Gastrocnemius medialis (tissue), 4 donors: Measurements from ENCODE around the gene KANSL3. TPM values are rescaled to one million over a fixed set of nuclear protein-coding genes. Genes with fewer than 3 reads are reported as not detected.

Experiments used
- ATAC-seq, 2 donors: fragments of 150-250 bp; one replicate each; pipeline ENCODE4 v1.9.1; 2016
- DNase-seq, 2 donors: peaks; one replicate each; pipeline ENCODE4 v3.0.0-alpha.2; 2019
- H3K27ac ChIP-seq, 4 donors: fragments of 200-600 bp; sonication (generic); 1 replicate in 1 of 4; 2 replicates in 3 of 4; pipeline ENCODE4 v1.5.1; 2016 to 2018; ENCODE audit warnings: mild to moderate bottlenecking in 2 of 4, moderate library complexity in 1 of 4
- H3K27me3 ChIP-seq, 3 donors: fragments of 200-600 bp; sonication (generic) in 2 of 3; 1 replicate in 1 of 3; 2 replicates in 2 of 3; pipeline versions ENCODE4 v1.5.1 to v1.6.0; 2016 to 2019; ENCODE audit warnings: mild to moderate bottlenecking in 1 of 3, moderate library complexity in 1 of 3
- H3K36me3 ChIP-seq, 2 donors: fragments of 200-600 bp; sonication (generic) in 1 of 2; one replicate each; pipeline ENCODE4 v1.5.1; 2017 to 2018
- H3K4me1 ChIP-seq, 2 donors: fragments of 200-600 bp; sonication (generic) in 1 of 2; one replicate each; pipeline ENCODE4 v1.5.1; 2016 to 2017; ENCODE audit warnings: mild to moderate bottlenecking in 2 of 2
- H3K4me3 ChIP-seq, 4 donors: fragments of 200-600 bp; sonication (generic) in 3 of 4; 1 replicate in 1 of 4; 2 replicates in 3 of 4; pipeline ENCODE4 v1.5.1; 2016 to 2019; ENCODE audit warnings: mild to moderate bottlenecking in 2 of 4
- H3K9me3 ChIP-seq, 3 donors: fragments of 200-600 bp; sonication (generic) in 2 of 3; 1 replicate in 1 of 3; 2 replicates in 2 of 3; pipeline ENCODE4 v1.5.1; 2016 to 2019
- POLR2A ChIP-seq, 2 donors: fragments of 450-650 bp; IDR thresholded peaks; one replicate each; pipeline ENCODE4 v1.6.1; 2017; ENCODE audit warnings: antibody characterized with exemption in 2 of 2, mild to moderate bottlenecking in 2 of 2, moderate library complexity in 2 of 2
- in situ Hi-C, 4 donors: fragments of 200-750 bp; cut with MboI; loops; one replicate each; pipeline versions ENCODE4 v1.15.0 to v1.8.0; 2017; ENCODE audit warnings: low sequenced_read_pairs in 4 of 4
- intact Hi-C: fragments of 100-400 bp; cut with DNase I; formaldehyde crosslinking; loops from one replicate; pipeline ENCODE4 v1.15.1; 2023; ENCODE audit warnings: low total_unique reads
- total RNA-seq, 4 donors: library from RNA; depleted of rRNA; stranded (reverse); fragments of >200 nt; gene quantifications; one replicate each; pipeline versions ENCODE4 v1.1.0 to v1.2.3, GENCODE V29; 2016
- TF ChIP-seq, protein P1 (sequence below), 5 experiments: fragments of 450-650 bp in 3 of 5; fragments of 200-600 bp in 2 of 5; sonication (generic) in 2 of 5; IDR thresholded peaks in 4 of 5; conservative IDR thresholded peaks in 1 of 5; 1 replicate in 4 of 5; 2 replicates in 1 of 5; pipeline ENCODE4 v1.5.1; 2016 to 2019; ENCODE audit warnings: antibody characterized with exemption in 5 of 5, mild to moderate bottlenecking in 3 of 5, moderate library complexity in 3 of 5

Gene KANSL3
- total RNA-seq, 4 donors from 2014 or later: 49.4 to 76.9 (median 60.4) TPM

DNA sequence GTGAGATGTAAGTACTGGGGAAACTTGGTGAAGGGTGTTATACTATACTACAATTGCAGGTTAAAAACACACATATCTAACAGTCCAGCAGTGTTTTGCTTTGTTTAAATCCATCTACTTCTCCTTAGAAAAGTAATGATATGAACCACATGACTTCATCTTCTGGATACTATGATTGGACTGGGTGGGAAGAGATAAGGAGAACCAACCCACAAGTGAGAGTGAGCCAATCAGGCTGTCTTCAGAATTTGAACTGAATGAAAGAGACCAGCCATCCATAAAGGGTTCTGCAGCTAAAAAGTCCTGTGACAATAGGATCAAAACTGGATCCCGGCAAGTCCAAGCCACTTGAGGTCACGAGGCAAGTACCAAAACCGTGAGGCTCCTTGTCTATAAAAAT is 46.6 kb downstream of the KANSL3 start:
- no peak for DNase-seq
- no peak for ATAC-seq
- TF ChIP-seq, protein P1, sequence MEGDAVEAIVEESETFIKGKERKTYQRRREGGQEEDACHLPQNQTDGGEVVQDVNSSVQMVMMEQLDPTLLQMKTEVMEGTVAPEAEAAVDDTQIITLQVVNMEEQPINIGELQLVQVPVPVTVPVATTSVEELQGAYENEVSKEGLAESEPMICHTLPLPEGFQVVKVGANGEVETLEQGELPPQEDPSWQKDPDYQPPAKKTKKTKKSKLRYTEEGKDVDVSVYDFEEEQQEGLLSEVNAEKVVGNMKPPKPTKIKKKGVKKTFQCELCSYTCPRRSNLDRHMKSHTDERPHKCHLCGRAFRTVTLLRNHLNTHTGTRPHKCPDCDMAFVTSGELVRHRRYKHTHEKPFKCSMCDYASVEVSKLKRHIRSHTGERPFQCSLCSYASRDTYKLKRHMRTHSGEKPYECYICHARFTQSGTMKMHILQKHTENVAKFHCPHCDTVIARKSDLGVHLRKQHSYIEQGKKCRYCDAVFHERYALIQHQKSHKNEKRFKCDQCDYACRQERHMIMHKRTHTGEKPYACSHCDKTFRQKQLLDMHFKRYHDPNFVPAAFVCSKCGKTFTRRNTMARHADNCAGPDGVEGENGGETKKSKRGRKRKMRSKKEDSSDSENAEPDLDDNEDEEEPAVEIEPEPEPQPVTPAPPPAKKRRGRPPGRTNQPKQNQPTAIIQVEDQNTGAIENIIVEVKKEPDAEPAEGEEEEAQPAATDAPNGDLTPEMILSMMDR (IDR thresholded peaks at IDR 0.05 in 4 of 5, conservative IDR thresholded peaks at IDR 0.05 in 1 of 5): no peak
- no peak for TF ChIP-seq POLR2A (IDR thresholded peaks at IDR 0.05)
- Histone ChIP-seq H3K27me3 (no peaks in the 10 kb centered on the region), H3K9me3 (no peaks in the 10 kb centered on the region), H3K4me1 (peaks cover 21 to 35% of the 10 kb centered on the region in 2 donors), H3K4me3 (no peak overlapping the region), H3K36me3 (peaks cover 0 to 39% of the 10 kb centered on the region in 2 donors), H3K27ac (no peak overlapping the region)
- intact Hi-C loops (no loop called here), in situ Hi-C loops (no loop called here)

DNA sequence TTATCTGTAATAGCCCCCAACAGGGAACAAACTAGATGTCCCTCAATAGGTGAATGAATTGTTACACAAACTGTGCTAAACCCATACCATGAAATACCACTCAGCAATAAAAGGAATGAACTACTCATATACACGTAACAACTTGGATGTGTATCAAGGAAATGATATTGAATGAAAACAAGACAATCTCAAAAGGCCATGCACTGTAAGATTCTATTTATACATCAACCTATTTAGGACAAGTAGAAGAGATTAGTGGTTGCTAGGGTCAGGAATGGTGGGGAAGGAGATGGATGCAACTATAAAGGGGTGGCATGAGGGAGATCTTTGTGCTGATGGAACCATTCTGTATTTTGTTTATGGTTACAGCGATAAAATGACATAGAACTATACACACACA is 47.1 kb downstream of the KANSL3 start:
- Histone ChIP-seq H3K9me3 (no peaks in the 10 kb centered on the region), H3K27me3 (no peaks in the 10 kb centered on the region), H3K4me1 (peaks cover 17 to 30% of the 10 kb centered on the region in 2 donors), H3K4me3 (no peak overlapping the region), H3K27ac (no peak overlapping the region), H3K36me3 (peaks cover 0 to 39% of the 10 kb centered on the region in 2 donors)
- TF ChIP-seq, protein P1 (IDR thresholded peaks at IDR 0.05 in 4 of 5, conservative IDR thresholded peaks at IDR 0.05 in 1 of 5): no peak
- no peak for TF ChIP-seq POLR2A (IDR thresholded peaks at IDR 0.05)
- ATAC-seq (peak in 1 of 2 donors; percentile 12), DNase-seq (no peak)
- in situ Hi-C loops: no loop called here
- intact Hi-C loops: no loop called here

DNA sequence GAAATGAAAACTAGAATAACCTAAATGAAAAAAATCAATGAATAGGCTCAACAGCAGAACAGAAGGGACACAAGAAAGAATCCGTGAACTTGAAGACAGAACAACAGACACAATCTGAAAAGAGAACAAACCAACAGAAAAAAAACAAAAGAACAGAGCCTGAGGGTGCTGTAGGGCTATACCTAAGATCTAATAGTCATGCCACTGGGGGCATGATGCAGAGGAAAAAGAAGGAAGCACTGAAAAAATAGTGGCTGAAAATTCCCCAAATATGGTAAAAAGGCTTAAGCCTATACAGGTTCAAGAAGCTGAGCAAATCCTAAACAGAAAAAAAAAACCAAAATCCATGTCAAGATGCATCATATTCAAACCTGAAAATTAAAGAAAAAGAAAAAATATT is 50.3 kb downstream of the KANSL3 start:
- H3K36me3 ChIP-seq: peaks cover 0 to 15% of the 10 kb centered on the region in 2 donors
- no peaks in the 10 kb centered on the region for H3K9me3 ChIP-seq
- no peak overlapping the region for H3K27ac ChIP-seq
- no peaks in the 10 kb centered on the region for H3K27me3 ChIP-seq
- DNase-seq: no peak
- ATAC-seq: no peak
- intact Hi-C loops: no loop called here
- no peak overlapping the region for H3K4me3 ChIP-seq
- TF ChIP-seq, protein P1 (IDR thresholded peaks at IDR 0.05 in 4 of 5, conservative IDR thresholded peaks at IDR 0.05 in 1 of 5): no peak
- no peak for TF ChIP-seq POLR2A (IDR thresholded peaks at IDR 0.05)
- in situ Hi-C loops: no loop called here
- peaks cover 17 to 27% of the 10 kb centered on the region in 2 donors for H3K4me1 ChIP-seq

DNA sequence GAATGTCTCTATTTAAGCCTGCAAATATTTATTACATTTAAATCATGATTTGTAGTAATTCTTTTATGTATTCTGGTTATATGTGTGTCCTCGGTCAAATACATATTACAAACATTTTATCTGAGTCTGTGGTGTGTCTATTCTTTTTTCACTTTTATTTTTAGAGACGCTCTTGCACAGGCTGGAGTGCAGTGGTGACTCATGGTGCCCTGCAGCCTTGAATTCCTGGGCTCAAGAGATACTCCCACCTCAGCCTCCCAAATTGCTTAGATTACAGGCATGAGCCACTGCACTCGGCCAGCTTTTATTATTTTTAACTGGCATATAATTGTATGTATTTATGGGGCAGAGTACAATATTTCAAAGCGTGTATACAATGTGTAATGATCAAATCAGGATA is 54.1 kb downstream of the KANSL3 start:
- Histone ChIP-seq H3K27me3 (no peaks in the 10 kb centered on the region), H3K4me3 (no peak overlapping the region), H3K27ac (no peak overlapping the region), H3K9me3 (no peaks in the 10 kb centered on the region), H3K4me1 (peaks cover 6 to 11% of the 10 kb centered on the region in 2 donors), H3K36me3 (peaks cover 0 to 7% of the 10 kb centered on the region in 2 donors)
- in situ Hi-C loops: no loop called here
- TF ChIP-seq POLR2A (IDR thresholded peaks at IDR 0.05): no peak
- TF ChIP-seq, protein P1 (IDR thresholded peaks at IDR 0.05 in 4 of 5, conservative IDR thresholded peaks at IDR 0.05 in 1 of 5): no peak
- ATAC-seq: peak in 1 of 2 donors; percentile 39
- no peak for DNase-seq
- intact Hi-C loops: no loop called here

DNA sequence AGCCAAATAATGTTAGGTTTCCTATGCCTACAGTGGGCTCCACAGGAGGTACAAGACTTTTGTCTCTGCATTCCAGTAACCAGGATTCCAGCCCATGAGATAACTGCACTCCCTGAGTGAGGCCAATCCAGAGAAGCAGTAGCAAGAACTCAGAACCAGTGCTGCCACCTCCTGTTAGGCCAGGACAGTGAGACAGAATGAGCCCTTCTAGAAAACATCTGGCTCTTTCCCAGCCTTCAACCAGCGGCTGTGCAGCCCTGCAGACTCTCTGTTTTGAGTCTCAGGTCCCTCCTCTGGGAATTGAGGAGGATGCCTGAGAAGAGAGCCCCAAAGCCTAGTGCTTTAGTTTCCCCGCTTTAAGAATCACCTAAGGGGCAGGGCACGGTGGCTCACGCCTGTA is 57.3 kb downstream of the KANSL3 start:
- no peaks in the 10 kb centered on the region for H3K4me1 ChIP-seq
- no peak overlapping the region for H3K4me3 ChIP-seq
- intact Hi-C loops: no loop called here
- TF ChIP-seq, protein P1 (IDR thresholded peaks at IDR 0.05 in 4 of 5, conservative IDR thresholded peaks at IDR 0.05 in 1 of 5): peak in 1 of 5 experiments; percentile 9
- no peak for TF ChIP-seq POLR2A (IDR thresholded peaks at IDR 0.05)
- no peaks in the 10 kb centered on the region for H3K9me3 ChIP-seq
- no peaks in the 10 kb centered on the region for H3K27me3 ChIP-seq
- ATAC-seq (no peak), DNase-seq (no peak)
- no peak overlapping the region for H3K27ac ChIP-seq
- peaks cover 0 to 7% of the 10 kb centered on the region in 2 donors for H3K36me3 ChIP-seq
- in situ Hi-C loops: no loop called here
